Testis (tissue), 2 donors: Measurements from ENCODE around the gene ADM5.

Source experiments
- CTCF ChIP-seq, 3 experiments: fragments of 450-650 bp in 2 of 3; fragments of 200-600 bp in 1 of 3; sonication (generic) in 1 of 3; IDR thresholded peaks; one replicate each; pipeline ENCODE4 v1.5.1; 2016 to 2019; ENCODE audit warnings: antibody characterized with exemption in 3 of 3, mild to moderate bottlenecking in 2 of 3, moderate library complexity in 1 of 3
- POLR2A ChIP-seq: fragments of 450-650 bp; IDR thresholded peaks from one replicate; pipeline ENCODE4 v1.6.1; 2017; ENCODE audit warnings: antibody characterized with exemption, mild to moderate bottlenecking, moderate library complexity

GRCh38 chr19:49681830-49682229 lies 7.6 kb upstream of the ADM5 start:
- TF ChIP-seq CTCF (IDR thresholded peaks at IDR 0.05) = no peak
- no peak for TF ChIP-seq POLR2A
